OCI-LY7 (cell line): ENCODE data around the gene RAPGEF5. TPM values are rescaled to one million over a fixed set of nuclear protein-coding genes. Genes with fewer than 3 reads are reported as not detected.

Experiments used
- BruUV-seq: library from RNA; stranded (reverse); fragments of 400-500 nt; replicated peaks from 2 replicates; lab custom pipeline; 2021; lab: Mats Ljungman, UMichigan
- CTCF ChIA-PET: fragments of 300-600 bp; sonication (Branson Sonifier 250); formaldehyde crosslinking; loops from one replicate; lab custom pipeline; 2022; ENCODE audit warnings: antibody characterized with exemption; ENCODE audit not compliant: unreplicated experiment; lab: Charles Lee
- POLR2A ChIA-PET: fragments of 300-600 bp; sonication (Branson Sonifier 250); formaldehyde crosslinking; loops from one replicate; lab custom pipeline; 2022; ENCODE audit warnings: antibody characterized with exemption; lab: Charles Lee
- DNase-seq: peaks from one replicate; pipeline ENCODE4 v3.0.0-alpha.2; 2015; ENCODE audit warnings: low spot score
- H2AFZ ChIP-seq: fragments of 200-600 bp; sonication (generic), shearing (Covaris generic); 2 replicates; pipeline ENCODE4 v1.6.1; 2014; ENCODE audit warnings: mild to moderate bottlenecking, antibody characterized with exemption, low read length, moderate library complexity
- H3K27ac ChIP-seq: fragments of 200-600 bp; sonication (generic); 2 replicates; pipeline ENCODE4 v1.5.1; 2014; ENCODE audit warnings: mixed run types, low read depth, mild to moderate bottlenecking, moderate library complexity, low read length, inconsistent platforms; ENCODE audit not compliant: poor library complexity, severe bottlenecking
- H3K36me3 ChIP-seq: fragments of 200-600 bp; sonication (generic); 2 replicates; pipeline ENCODE4 v1.6.1; 2014; ENCODE audit warnings: mild to moderate bottlenecking, antibody characterized with exemption, low read length, moderate library complexity, mixed read lengths; ENCODE audit not compliant: insufficient read depth
- H3K4me1 ChIP-seq: fragments of 200-600 bp; sonication (generic); 2 replicates; pipeline ENCODE4 v1.5.1; 2014; ENCODE audit warnings: mild to moderate bottlenecking, low read length; ENCODE audit not compliant: insufficient read depth, poor library complexity, severe bottlenecking
- H3K4me2 ChIP-seq: fragments of 200-600 bp; sonication (generic); 2 replicates; pipeline ENCODE4 v1.6.1; 2014; ENCODE audit warnings: mild to moderate bottlenecking, low read length
- H3K4me3 ChIP-seq: fragments of 200-600 bp; sonication (generic); 2 replicates; pipeline ENCODE4 v1.5.1; 2014; ENCODE audit warnings: mild to moderate bottlenecking, low read depth, low read length; ENCODE audit not compliant: poor library complexity, severe bottlenecking
- H3K79me2 ChIP-seq: fragments of 200-600 bp; sonication (generic); 2 replicates; pipeline ENCODE4 v1.6.1; 2016; ENCODE audit warnings: low read depth, mild to moderate bottlenecking, low read length, moderate library complexity, mixed read lengths; ENCODE audit not compliant: insufficient read depth
- H3K9me2 ChIP-seq: fragments of 200-600 bp; sonication (generic); 2 replicates; pipeline ENCODE4 v1.6.1; 2016; ENCODE audit warnings: mild to moderate bottlenecking, low read length, mixed read lengths; ENCODE audit not compliant: insufficient read depth
- H3K9me3 ChIP-seq: fragments of 200-600 bp; sonication (generic); 2 replicates; pipeline ENCODE4 v1.6.1; 2014; ENCODE audit warnings: mild to moderate bottlenecking, mixed run types, low read length, mixed read lengths
- H4K20me1 ChIP-seq: fragments of 200-600 bp; sonication (generic); 2 replicates; pipeline ENCODE4 v1.6.1; 2014; ENCODE audit warnings: mild to moderate bottlenecking, antibody characterized with exemption, low read length, moderate library complexity, mixed read lengths; ENCODE audit not compliant: insufficient read depth
- CTCF ChIP-seq: fragments of 200-600 bp; sonication (generic); conservative IDR thresholded peaks from 2 replicates; pipeline ENCODE4 v1.5.1; 2014; ENCODE audit warnings: mild to moderate bottlenecking, antibody characterized with exemption, low read length, moderate library complexity, mixed read lengths
- EZH2phosphoT487 ChIP-seq: fragments of 200-600 bp; sonication (generic); IDR thresholded peaks from 2 replicates; pipeline ENCODE4 v1.6.1; 2018; ENCODE audit warnings: low read depth, borderline replicate concordance, mild to moderate bottlenecking, mixed run types, antibody characterized with exemption, low read length, moderate library complexity, mixed read lengths
- intact Hi-C: fragments of 100-400 bp; cut with micrococcal nuclease; formaldehyde crosslinking; loops from one replicate; pipeline ENCODE4 v1.10.0; 2022; ENCODE audit not compliant: unreplicated experiment
- total RNA-seq, 2 experiments: library from RNA; depleted of rRNA in 1 of 2; stranded (reverse); fragments of >200 nt in 1 of 2; shearing (Covaris generic) in 1 of 2; gene quantifications; 2 replicates each; pipeline ENCODE4 v1.2.3, GENCODE V29; 2014 to 2022

The RAPGEF5 gene
- total RNA-seq, 2 experiments from 2014 or later, result 114 to 115 TPM

- Histone ChIP-seq H3K27ac (no peak overlapping the region), H3K36me3 (peaks cover 100% of the 10 kb centered on the region), H3K4me2 (no peak overlapping the region), H3K4me1 (peaks cover 60% of the 10 kb centered on the region), H3K9me3 (peaks cover 28% of the 10 kb centered on the region; the same call in 1 of the 2 replicates), H3K9me2 (no peaks in the 10 kb centered on the region), H4K20me1 (peaks cover 15% of the 10 kb centered on the region; the same call in 1 of the 2 replicates), H2AFZ (no peak overlapping the region), H3K4me3 (no peak overlapping the region), H3K79me2 (peaks cover 99% of the 10 kb centered on the region)
- DNase-seq, result no peak
- no peak for TF ChIP-seq EZH2phosphoT487
- TF ChIP-seq CTCF, result no peak
- intact Hi-C loops, result no loop called here
- POLR2A ChIA-PET, result interaction anchor here (1.0 to 3.2 kb wide), 2 partner anchors 9 to 10 kb away, joined by 3 to 9 read pairs; no protein-coding TSS in a partner anchor
- CTCF ChIA-PET, result no interaction called here
- no TSS peak for BruUV-seq
Measured at GRCh38 chr7:22343612-22344011, 13.3 kb downstream of the RAPGEF5 start.

- Histone ChIP-seq H4K20me1 (peaks cover 15% of the 10 kb centered on the region; the same call in 1 of the 2 replicates), H2AFZ (no peak overlapping the region), H3K4me1 (peaks cover 56% of the 10 kb centered on the region), H3K4me3 (no peak overlapping the region), H3K9me3 (peaks cover 28% of the 10 kb centered on the region; the same call in 1 of the 2 replicates), H3K36me3 (peaks cover 100% of the 10 kb centered on the region), H3K79me2 (peaks cover 99% of the 10 kb centered on the region), H3K27ac (no peak overlapping the region), H3K4me2 (no peak overlapping the region), H3K9me2 (no peaks in the 10 kb centered on the region)
- BruUV-seq, result no TSS peak
- no peak for DNase-seq
- intact Hi-C loops, result no loop called here
- TF ChIP-seq EZH2phosphoT487 (no peak), CTCF (no peak)
- ChIA-PET CTCF (no interaction called here), POLR2A (interaction anchor here (0.6 to 3.2 kb wide), 3 partner anchors 9 to 92 kb away, joined by 3 to 9 read pairs (median 4); no protein-coding TSS in a partner anchor)
Measured at GRCh38 chr7:22343071-22343470, 13.9 kb downstream of the RAPGEF5 start.

GRCh38 chr7:22339725-22340390 is 17.1 kb downstream of the RAPGEF5 start:
- CTCF ChIA-PET, result interaction anchor here (0.5 to 1.6 kb wide), 2 partner anchors 82 to 160 kb away, joined by 3 to 4 read pairs; partner anchors contain the start of gene STEAP1B
- peak overlapping the region; percentile 59 for H3K4me2 ChIP-seq
- no peak overlapping the region for H2AFZ ChIP-seq
- H4K20me1 ChIP-seq, result peaks cover 16% of the 10 kb centered on the region; the same call in 1 of the 2 replicates
- H3K9me2 ChIP-seq, result no peaks in the 10 kb centered on the region
- POLR2A ChIA-PET, result interaction anchor here (0.5 to 2.8 kb wide), 8 partner anchors 9 to 178 kb away, joined by 3 to 12 read pairs (median 4); no protein-coding TSS in a partner anchor
- peaks cover 99% of the 10 kb centered on the region for H3K79me2 ChIP-seq
- H3K4me3 ChIP-seq, result peak overlapping the region; percentile 17
- TF ChIP-seq CTCF (no peak), EZH2phosphoT487 (no peak)
- peaks cover 55% of the 10 kb centered on the region for H3K4me1 ChIP-seq
- BruUV-seq, result no TSS peak
- H3K27ac ChIP-seq, result peak overlapping the region; percentile 52
- H3K36me3 ChIP-seq, result peaks cover 99% of the 10 kb centered on the region
- intact Hi-C loops, result no loop called here
- H3K9me3 ChIP-seq, result peaks cover 28% of the 10 kb centered on the region; the same call in 1 of the 2 replicates
- peak; percentile 42 for DNase-seq
